HUDEP-2 (cell line): ENCODE data around the gene RPP25L.

Experiments
- DNase-seq, 76 experiments: peaks; one replicate each; lab custom pipeline; 2025; ENCODE audit not compliant: unreplicated experiment in 76 of 76; lab: John Stamatoyannopoulos, UW

Gene RPP25L

GRCh38 chr9:34638138-34638445, 26.2 kb upstream of the RPP25L start:
- DNase-seq = no peak

GRCh38 chr9:34637356-34638137, 25.6 kb upstream of the RPP25L start, which contains the start of gene SIGMAR1:
TSS of gene SIGMAR1 (minus strand) at chr9:34637787. CDS start at chr9:34637697, 90 bp downstream.
- peak; percentile 10 to 95 (median 88) for DNase-seq

- peak in 16 of 76 experiments; percentile 11 to 68 (median 44) for DNase-seq
These were observed 25.0 kb upstream of the RPP25L start for GRCh38 chr9:34636791-34637355.

GRCh38 chr9:34635556-34635955, 23.7 kb upstream of the RPP25L start:
- no peak for DNase-seq

- DNase-seq = no peak
These were observed 22.8 kb upstream of the RPP25L start for GRCh38 chr9:34634551-34635248.

- peak in 69 of 76 experiments; percentile 14 to 81 (median 57) for DNase-seq
These were observed 22.1 kb upstream of the RPP25L start for GRCh38 chr9:34633851-34634550.

GRCh38 chr9:34633166-34633565, 21.3 kb upstream of the RPP25L start:
- no peak for DNase-seq

- peak in 1 of 76 experiments; percentile 9 for DNase-seq
These were observed 18.7 kb upstream of the RPP25L start for GRCh38 chr9:34630402-34631154.

GRCh38 chr9:34629491-34629808, 17.6 kb upstream of the RPP25L start:
- DNase-seq = no peak

GRCh38 chr9:34628656-34629490, 17.0 kb upstream of the RPP25L start, which contains the start of gene ARID3C:
TSS of gene ARID3C (minus strand) at chr9:34629066. CDS start at chr9:34628014, 1,052 bp downstream.
- DNase-seq = peak in 15 of 76 experiments; percentile 6 to 34 (median 21)

- no peak for DNase-seq
These were observed 16.1 kb upstream of the RPP25L start for GRCh38 chr9:34627716-34628655.

- no peak for DNase-seq
These were observed 13.2 kb upstream of the RPP25L start for GRCh38 chr9:34625186-34625486.

GRCh38 chr9:34624475-34625185, 12.7 kb upstream of the RPP25L start:
- DNase-seq = no peak

GRCh38 chr9:34623374-34624235, 11.7 kb upstream of the RPP25L start:
- no peak for DNase-seq

GRCh38 chr9:34620061-34620994, 8.4 kb upstream of the RPP25L start, which contains the start of gene DCTN3:
TSS of gene DCTN3 (minus strand) at chr9:34620495. CDS start at chr9:34620464, 31 bp downstream.
- DNase-seq = peak in 74 of 76 experiments; percentile 21 to 94 (median 87)

- no peak for DNase-seq
These were observed 3.2 kb upstream of the RPP25L start for GRCh38 chr9:34615132-34615531.
